Pulmonary artery endothelial cell (primary cell): Measurements from ENCODE around the gene RNF152. TPM values are rescaled to one million over a fixed set of nuclear protein-coding genes. Genes with fewer than 3 reads are reported as not detected.
"Not testable (repeated sequence)": the region's sequence is repeated elsewhere in the genome, so short reads cannot be mapped to it uniquely, and the experiment has no call there.

Source experiments
- DNase-seq: peaks from one replicate; pipeline ENCODE4 v3.0.0-alpha.2; 2011; ENCODE audit warnings: low read depth, low spot score
- total RNA-seq: library from RNA; depleted of rRNA; stranded (reverse); fragments of >200 nt; gene quantifications from 2 replicates; pipeline ENCODE4 v1.2.3, GENCODE V29; 2014

The RNF152 gene
- total RNA-seq, 1 donor from 2014 or later, result 76.5 TPM

DNA sequence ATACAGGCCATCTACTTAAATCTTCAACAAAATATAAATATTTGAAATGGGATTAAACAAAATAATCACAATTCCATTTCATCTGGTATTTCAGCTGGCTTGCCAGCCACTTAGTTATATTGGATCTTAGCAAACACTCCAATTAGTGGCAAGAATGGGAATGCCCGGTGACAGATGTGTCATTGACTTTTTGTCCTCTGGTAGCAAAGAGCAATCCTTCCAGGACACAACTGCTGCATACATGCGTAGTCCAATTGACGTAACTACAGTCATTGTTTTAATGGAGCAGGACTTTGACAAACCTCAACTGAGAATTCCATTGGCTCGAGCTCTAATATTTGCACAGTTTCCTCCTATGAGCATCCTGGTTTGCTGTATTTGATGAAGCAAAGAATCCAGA is 69.9 kb downstream of the RNF152 start:
- no peak for DNase-seq

DNA sequence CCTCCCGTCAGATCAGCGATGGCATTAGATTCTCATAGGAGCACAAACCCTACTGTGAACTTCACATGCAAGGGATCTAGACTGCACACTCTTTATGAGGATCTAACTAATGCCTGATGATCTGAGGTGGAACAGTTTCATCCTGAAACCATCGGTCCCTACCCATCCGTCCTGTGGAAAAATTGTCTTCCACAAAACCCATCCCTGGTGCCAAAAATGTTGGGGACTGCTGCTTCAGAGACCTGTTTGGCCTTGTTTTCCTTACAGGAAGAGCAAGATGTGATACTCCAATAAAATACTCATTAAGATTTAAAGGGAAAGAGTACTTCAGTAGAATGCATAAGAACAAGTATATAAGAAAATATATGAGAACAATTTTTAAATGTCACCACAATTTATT is 71.1 kb downstream of the RNF152 start:
- no peak for DNase-seq

DNA sequence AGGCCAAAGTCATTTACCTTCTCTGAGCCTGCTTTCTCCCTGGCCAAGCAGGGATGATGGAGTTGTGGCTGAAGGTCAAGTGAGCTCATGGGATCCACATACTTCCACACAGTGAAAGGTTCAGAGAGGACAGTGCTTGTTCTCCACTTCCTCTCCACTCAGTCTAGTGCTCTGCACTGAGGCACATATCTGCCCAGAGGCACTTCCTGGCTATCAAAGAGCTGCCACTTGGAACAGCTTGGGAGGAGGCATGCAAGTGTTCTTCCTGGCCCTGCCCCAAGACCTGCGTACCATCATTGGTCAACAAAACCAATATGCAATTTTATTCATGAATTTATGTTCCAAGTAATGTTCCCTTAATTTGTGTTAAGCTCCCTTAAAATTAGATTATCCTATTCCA is 71.9 kb downstream of the RNF152 start:
- DNase-seq, result no peak

DNA sequence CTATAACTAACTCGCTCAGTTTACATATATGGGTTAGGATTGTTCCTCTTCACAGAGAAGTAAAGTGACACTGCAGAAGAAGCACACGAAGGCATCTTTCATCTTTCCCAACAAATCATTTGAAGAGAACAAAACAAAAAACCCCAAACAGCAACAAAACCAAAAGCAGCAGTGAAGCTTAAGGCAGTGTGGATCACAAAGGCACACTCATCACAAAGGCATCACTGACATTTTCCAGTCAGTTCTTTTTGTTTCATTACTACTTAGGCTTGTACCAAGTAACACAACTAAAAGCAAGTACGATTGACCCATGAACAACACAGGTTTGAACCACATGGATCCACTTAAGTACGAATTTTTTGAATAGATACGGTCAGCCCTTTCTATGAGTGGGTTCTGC is 75.7 kb downstream of the RNF152 start:
- DNase-seq, result no peak

DNA sequence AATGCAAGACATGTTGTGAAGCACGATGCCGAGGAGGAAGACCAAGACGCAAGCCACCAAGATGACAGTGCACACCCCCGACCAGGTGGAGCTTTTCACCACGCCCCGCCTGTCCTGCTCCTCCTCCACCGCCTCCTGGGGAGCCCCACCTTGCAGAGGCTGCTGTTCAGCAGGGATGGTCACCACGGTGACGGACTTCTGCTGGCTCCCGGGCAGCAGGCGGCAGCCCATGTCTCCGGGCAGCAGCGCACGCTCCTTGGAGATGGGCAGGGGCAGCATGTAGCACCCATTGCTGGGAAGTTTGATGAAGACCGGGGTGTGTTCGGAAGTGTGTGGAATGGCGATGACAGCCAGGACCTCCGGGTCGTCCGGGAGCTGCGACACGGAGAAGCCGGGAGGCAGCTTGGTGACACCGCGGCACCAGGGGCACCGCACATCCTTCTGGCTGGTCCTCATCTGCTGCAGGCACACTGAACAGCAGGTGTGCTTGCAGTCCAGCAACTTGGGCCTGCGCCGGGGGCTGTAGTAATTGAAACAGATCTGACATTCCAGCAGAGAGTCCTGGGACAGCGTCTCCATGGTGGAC is 76.8 kb downstream of the RNF152 start:
- DNase-seq, result no peak

DNA sequence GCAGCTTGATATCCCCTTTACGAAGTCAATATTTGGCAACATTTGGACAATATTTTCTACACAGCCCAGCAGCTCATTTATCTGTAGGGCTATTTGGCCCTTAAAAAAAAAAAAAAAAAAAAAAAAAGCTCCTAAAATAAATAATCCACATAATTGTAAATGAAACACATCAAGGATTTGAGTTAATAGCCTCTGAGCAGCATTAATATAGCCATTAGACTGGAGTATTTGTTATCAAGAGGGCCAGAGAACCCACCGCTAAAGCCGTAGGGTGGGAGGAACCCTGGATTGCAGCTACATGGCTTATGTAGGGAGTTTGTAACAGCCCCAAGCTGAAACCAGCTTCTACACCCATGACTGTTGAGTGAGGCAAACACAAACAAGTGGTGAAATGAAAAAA is 84.5 kb downstream of the RNF152 start:
- DNase-seq, result no peak

DNA sequence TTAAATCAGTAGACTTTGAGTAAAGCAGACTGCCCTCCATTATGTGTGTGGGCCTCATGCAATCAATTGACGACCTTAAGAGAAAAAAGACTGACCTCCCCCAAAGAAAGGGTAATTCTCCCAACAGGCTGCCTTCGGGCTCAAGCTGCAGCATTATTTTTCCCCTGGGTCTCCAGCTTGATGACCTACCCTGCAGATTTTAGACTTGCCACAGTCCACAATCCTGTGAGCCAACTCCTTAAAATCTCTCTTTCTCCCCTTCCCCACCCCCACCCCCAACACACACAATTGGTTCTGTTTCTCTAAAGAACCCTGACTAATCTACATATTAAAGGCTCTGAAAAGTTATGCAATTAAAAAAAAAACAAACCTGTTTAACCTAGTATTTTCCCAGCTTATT is 89.4 kb downstream of the RNF152 start:
- DNase-seq, result no peak

DNA sequence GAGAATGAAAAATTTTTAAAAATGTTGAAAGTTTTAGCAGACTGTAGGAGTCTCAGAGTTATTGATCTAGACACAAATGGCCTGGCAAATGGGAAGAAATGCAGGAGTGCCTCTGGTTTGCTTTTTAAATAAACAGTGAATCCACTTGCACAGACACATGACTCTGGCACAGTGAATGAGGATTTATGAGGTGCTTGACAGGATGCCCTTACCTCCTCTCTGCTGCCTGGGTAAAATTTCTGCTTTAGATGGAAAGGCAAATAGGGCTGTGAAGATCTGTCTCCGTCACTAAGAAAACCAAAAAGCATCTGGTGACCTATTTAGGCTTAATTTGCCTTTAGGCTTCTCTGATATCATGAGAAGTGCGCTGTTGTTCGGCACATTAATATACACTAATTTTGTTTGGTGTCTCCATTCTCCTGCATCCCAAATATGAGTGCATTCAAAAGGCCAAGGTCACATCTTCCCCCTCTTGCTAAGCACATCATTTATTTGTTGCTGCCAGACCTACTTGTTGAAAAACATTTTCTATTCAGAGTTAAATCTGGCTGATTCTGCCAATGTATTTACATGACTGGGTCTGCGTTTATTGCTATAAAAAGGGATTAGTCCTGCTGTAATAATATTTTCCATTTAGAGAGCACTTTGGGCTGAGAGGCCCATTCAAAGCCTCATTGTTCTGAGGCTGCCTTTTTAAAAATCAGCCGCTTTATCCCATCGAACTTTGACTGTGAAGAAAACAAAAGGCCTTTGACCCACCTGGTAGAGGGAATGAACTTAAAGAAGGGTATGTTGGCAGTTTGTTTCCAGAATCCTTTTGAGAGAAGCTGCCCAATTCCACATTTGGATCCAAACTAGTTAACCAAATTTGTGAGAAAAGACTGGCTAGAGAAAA is 94.9 kb downstream of the RNF152 start:
- DNase-seq, result no peak

DNA sequence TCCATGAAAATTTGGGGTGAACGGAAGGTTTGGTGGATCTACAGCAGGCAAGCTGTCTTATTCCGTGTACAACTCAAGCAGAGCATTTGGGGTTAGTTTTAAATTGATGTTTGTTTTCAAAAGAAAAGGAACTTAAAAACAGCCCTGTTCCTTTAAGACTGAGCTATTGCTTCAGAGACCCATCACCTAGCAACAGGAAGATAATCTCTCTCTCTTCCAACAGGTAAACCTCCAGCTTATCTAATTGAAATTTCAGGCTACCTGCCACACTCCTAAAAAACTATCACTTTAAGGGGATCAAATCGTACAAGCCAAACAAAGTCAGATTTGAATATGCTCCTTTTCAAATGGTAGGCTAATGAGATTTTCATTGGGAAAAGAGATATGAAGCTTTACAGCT is 101.8 kb downstream of the RNF152 start:
- DNase-seq, result no peak

DNA sequence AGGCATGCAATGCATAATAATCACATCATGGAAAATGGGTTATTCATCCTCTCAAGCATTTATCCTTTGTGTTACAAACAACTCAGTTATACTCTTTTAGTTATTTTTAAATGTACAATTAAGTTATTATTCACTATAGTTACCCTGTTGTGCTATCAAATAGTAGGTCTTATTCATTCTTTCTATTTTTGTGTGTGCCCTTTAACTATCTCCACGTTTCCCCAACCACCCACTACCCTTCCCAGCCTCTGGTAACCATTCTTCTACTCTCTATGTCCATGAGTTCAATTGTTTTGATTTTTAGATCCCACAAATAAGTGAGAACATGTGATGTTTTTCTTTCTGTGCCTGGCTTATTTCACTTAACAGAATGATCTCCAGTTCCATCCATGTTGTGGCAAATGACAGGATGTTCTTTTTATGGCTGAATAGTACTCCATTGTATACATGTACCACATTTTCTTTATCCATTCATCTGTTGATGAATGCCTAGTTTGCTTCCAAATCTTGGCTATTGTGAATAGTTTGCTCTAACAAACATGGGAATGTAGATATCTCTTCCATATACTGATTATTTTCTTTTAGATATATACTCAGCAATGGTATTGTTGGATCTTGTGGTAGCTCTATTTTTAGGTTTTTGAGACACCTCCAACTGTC is 105.7 kb downstream of the RNF152 start:
- not testable (repeated sequence) for DNase-seq

DNA sequence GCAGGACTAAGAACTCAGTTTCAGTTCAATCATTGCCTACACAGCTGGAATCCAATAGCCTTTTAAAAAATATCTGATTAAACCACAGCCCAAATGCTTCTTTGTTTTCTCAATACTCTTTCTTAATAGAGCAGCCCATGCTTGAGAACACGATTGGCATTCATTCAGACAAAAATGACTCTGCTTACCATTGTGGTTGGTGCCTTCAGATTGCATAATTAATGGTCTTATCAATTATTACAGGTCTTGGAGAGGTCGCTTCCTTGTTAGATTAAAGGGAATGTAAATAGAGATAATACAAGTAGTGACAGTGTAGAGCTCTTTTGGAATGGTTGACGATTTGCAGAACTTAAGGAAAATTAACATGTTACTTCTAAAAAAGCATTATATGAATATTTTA is 107.2 kb downstream of the RNF152 start:
- no peak for DNase-seq

DNA sequence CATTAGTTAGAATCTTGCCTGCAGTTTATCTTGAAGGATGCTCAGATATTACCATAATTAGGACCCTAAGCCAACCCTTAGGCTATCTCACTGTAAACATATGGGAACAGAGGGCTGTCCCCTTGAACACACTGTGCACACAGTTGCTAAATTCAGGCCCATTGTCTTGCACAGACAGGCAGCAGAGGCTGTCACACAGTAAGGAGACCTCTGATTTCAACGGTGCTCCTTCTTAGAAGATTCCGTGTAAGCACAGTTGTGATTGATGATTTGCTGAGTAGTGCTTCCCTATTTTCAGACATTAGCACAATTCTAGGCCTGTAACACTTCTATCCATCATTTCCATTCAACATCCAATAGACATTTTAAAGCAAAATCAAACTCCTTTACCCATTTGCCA is 108.0 kb downstream of the RNF152 start:
- DNase-seq, result no peak

DNA sequence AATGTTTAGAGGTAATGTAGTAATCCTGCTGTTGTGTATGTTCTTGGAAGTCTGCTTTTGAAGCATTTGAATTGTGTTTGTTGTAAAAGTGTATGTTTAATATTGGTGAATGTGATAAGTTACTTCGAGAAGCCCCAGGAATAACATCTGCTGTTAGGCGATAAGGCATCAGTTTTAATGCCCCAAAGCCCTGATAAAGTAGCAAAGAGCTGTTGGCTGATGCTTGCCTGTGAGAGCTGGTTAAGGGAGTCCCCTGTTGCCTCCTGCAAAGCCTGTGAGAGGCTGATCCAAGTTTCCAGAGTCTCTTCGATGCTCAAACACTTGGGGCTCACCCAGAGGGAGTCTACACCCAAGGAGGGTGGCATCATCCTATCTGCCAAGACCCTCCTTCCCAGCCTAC is 110.3 kb downstream of the RNF152 start:
- no peak for DNase-seq

DNA sequence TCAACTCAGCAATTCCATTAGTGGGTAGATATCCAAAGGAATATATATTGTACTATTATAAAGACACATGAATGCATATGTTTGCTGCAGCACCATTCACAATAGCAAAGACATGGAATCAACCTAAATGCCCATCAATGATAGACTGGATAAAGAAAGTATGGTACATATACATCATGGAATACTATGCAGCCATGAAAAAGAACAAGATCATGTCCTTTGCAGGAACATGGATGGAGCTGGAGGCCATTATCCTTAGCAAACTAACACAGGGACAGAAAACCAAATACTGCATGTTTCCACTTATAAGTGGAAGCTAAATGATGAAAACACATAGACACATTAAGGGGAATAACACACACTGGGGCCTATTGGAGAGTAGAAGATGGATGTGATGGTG is 116.6 kb downstream of the RNF152 start:
- not testable (repeated sequence) for DNase-seq

DNA sequence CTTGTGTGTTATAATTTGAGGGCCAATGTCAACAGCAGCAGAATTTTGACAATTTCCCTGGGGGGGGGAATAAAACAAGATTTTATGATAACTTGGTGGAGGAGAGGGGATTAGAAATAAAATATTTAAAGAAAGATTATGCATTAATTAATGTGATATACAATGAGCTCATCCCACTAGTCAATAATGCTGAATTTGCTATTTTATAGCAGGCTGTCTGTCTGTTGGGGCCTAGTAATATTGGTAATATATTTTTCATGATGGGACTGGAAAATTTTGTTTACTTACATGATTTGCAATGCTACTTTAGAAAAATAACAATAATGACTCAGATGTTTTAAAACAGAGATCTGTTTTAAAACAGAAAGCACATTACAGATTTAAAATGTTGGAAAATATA is 118.0 kb downstream of the RNF152 start:
- no peak for DNase-seq

DNA sequence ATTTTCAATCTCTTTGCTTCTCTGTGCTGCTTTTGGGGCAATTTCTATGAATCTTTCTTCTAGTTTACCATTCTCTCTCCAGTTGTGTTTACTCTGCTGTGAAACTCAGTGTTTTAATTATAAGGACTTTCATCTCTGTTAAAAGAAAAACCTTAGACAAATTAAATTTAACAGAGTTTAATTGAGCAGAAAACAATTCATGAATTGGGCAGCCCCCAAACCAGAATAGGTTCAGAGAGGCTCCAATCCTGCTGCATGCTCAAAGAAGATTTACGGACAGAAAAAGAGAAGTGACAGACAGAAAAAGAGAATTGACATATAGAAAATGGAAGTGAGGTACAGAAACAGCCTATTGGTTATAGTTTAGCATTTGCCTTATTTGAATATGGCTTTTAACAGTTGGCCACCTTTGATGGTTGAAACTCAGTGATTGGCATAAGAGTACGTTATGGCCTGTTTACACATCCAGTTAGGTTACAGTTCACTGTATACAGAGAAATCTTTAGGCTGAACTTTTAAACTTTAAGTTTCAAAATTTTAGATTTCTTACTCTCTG is 120.4 kb downstream of the RNF152 start:
- no peak for DNase-seq

DNA sequence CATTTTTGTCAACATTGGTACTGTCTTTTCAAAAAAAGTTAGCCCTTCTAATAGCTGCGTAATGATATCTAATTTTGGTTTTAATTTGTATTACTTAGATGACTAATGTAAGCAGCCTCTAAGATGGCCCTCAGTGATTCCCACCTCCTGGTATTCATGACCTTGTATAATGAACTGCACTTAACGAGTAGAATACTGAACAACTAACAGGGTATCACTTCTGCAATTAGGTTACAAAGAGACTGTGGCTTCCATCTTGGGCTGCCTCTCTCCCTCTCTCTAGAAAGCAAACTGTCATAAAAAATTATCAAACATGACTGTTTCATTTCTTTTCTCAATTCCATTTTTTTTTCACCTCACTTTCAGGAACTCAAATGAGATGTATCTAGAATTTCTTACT is 120.9 kb downstream of the RNF152 start:
- DNase-seq, result no peak

DNA sequence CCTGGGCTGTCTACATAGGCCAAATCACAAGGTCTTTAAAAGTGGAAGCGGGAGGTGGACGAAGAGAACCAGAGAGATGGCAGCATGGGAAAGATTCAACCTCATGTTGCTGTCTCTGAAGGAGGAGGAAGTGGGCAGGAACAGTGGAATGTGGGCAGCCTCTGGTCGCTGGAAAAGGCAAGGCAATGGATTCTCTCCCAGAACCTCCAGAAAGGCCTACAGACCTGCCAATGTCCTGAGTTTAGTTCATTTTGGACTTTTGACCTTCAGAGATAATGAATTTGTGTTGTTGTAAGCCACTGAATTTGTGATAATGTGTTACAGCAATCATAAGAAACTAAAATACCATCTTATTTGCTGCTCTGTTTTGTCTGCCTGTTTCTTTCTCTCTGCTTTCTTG is 122.5 kb downstream of the RNF152 start:
- no peak for DNase-seq

DNA sequence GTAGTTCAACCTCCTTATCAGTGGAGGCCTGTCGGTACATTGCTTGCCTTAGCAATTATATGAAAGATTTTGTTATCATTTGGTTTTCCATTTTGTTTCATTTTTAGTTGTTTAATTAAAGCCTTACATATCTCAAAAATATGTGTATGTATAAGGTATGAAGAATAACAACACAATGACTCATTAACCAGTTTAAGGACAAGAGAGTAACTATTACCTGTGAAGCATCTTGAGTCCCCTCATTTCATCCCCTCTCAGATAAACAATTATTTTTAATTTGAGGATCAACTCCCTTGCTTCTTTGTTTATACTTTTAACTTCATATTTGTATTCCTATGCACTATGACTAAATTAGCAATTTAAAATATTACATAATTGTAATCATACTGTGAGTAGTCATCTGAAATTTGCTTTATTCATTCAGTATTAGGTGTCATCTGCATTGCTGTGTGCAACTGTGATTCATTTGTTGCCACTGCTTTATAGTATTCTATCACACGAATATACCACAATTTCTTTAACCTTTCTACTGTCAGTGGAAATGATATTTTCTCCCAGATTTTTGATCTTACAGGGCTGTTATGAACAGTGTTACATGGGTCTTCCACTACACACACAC is 126.4 kb downstream of the RNF152 start:
- no peak for DNase-seq

DNA sequence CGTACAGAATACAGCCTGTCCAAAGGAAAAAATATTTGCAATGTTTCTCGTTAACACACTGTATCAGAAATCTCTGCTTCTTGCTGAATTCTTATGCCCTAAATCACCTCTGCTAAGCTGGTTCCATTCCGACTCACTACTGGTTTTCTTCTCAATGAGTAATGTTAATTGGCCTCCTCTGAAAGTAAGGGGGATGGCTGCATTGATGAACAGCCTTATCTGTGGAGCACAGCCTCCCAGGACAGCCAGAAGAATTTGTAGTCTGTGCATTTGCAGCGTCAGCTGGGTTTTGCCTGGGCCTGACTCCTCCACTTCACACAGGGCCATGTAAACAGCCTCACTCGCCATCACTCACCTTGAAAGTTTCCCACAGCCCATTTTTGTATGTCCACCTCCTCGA is 127.7 kb downstream of the RNF152 start:
- DNase-seq, result no peak

DNA sequence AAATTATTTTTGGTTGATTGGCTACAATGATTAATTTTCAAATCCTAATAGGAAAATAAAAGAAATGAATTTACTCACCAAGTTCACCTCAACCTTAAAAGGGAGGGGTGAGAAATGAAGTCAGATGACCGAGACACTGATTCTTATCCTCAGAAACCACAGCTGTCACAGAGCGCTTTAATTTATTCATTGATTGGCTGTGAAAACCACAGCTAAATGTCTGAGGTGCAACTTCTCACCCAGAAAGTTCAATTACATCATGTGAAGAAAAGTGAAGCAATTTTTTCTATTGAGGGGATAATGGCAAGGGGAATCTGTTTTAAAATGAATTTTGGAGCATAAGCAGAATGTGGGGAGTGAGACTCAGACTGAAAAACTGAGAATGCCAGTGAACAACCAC is 128.4 kb downstream of the RNF152 start:
- no peak for DNase-seq

DNA sequence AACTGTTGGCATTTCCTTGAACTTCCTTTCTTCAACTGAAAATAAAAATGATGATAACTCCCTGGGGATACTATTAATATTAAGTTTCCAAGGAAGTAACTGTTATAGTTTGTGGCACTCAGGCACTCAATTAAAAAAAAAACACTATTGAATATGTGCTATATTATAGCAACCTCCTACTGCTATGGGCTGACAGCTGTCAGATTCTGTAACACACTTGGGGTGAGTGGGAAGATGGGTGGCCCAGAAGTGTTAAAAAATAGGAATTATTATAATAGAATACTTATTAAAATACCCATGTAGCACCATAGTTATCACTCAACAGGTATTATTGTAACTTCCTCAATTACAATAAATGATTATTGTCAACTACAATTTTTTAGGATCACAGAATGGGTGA is 130.9 kb downstream of the RNF152 start:
- no peak for DNase-seq
